A549 (cell line): ENCODE results near the gene PHEX.

Experiments
- BCL3 ChIP-seq: fragments of >200 bp; sonication (Bioruptor Twin); formaldehyde crosslinking; IDR thresholded peaks from 3 replicates; pipeline ENCODE4 v1.6.1; 2016
- CTCF ChIP-seq: fragments of >200 bp; sonication (Bioruptor Twin); formaldehyde crosslinking; IDR thresholded peaks from 3 replicates; pipeline ENCODE4 v1.5.1; 2016
- NR3C1 ChIP-seq: fragments of >200 bp; sonication (Bioruptor Twin); formaldehyde crosslinking; IDR thresholded peaks from 3 replicates; pipeline ENCODE4 v1.6.1; 2017

DNA sequence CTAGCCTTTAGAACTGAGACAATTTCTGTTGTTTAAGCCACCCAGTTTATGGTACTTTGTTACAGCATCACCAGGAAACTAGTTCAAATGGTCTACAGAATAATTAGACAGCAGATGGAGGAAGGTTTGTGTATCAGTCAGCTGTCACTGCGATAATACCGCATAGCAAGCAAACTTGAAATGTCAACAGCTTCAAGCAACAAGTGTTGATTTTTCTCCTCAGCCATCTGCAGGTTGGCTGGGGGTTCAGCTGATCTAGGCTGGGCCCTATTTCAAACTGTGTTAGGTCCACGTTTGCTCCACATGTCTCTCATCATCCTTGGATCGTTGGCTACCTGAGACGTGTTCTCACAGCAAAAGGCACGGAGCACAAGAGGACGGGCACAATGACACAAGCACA lies 19.2 kb upstream of the PHEX start:
- TF ChIP-seq CTCF (no peak), BCL3 (no peak), NR3C1 (no peak)
